NCI-H2196 treated with DMSO at 0.1 percent for 48 hours (cell line): ENCODE results near the gene GRIK3.
"Not testable (repeated sequence)": the region's sequence is repeated elsewhere in the genome, so short reads cannot be mapped to it uniquely, and the experiment has no call there.

ENCODE experiments used
- DNase-seq: peaks from one replicate; lab custom pipeline; 2025; ENCODE audit not compliant: unreplicated experiment; lab: John Stamatoyannopoulos, UW

GRIK3 gene

DNA sequence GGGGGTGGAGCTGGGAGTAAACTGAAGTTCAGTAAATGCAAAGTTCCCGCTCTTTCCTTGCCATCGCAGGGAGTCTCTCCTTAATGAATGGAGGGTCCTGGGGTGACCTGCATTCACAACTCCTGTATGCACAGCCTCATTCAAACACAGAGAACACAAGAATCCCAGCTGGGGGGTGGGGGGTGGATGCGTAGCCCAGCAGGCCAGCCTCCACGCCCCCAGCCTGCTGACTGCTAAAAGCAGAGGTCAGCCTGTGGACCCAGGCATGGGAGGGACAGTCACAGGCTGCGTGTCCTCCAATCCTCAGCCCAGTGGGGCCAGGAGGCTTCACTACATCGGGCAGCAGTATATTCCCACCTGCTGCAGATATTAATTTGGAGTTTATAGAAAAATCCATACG is 263.1 kb downstream of the GRIK3 start:
- DNase-seq = no peak

DNA sequence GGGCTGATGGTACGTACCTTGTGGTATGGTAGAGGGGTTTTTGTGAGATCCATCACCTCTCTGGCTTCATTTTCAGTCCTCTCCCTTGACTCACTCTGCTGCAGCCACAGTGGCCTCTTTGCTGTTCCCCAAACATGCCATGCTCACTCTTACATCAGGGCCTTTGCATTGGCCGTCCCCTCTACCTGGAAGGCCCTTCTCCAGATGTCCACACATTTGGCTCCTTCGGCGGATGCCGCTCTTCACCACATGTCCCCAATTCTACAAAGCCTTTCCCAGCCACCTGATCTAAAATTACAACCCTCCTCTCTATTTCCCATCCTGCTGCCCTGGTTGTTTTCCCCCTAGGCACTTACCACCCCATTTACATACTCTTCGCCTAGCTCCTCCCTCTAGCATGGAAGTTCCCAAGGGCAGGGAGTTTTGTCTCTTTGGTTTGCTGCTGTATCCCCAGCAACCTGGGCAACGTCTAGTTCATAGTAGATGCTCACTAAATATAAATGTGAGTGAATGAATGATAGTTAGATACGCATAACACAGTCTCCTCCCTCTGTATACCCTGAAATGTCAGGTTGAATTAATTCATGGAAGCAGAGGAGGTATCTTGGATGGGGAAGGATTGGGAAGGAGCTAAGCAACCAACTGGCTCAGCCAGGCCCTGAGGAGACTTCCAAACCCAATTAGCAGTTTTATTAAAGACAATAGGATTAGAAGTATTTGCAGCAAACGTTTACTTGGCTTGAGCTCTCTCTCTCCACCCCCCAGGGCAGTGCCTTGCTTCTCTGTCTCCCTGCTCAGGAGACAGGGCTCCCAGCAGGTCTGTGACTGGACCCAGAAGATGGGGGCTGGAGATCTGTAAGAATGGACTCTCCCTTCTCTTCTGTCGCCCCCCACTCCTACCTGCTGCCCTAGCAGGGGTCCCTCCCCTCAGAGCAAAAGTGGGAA is 264.2 kb downstream of the GRIK3 start:
- no peak for DNase-seq

DNA sequence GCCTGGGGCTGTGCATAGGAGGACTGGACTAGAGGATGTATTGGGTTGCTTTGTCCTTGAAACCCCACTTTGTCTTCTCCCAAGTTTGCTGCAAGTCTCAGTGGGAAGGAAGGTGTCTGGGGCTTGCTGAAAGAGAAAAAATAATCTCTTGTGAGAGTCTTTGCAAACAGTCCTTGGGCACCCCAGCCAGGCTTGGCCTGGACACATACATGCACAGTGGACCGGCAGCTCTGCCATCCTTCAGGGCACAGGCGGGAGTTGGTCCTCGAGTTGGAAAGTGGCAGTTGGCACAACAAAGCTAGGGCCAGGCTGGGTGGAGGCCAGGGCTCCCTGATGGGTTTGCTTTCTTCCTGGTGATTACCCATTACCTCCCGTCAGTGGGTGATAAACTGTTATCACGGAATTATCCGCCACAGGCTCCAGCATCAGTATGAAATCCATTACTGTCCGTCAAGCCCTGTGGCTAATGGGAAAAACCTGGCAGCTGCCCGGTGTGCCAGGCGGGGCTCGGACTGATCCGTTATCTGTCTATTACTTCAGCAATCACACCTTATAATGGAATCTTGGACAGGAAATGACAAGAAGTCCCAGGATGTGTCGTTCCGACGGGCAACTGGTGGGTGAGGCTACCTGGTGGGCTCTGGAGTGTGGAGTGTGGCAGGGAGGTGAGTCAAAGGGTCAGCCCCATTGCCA is 265.7 kb downstream of the GRIK3 start:
- DNase-seq = no peak

DNA sequence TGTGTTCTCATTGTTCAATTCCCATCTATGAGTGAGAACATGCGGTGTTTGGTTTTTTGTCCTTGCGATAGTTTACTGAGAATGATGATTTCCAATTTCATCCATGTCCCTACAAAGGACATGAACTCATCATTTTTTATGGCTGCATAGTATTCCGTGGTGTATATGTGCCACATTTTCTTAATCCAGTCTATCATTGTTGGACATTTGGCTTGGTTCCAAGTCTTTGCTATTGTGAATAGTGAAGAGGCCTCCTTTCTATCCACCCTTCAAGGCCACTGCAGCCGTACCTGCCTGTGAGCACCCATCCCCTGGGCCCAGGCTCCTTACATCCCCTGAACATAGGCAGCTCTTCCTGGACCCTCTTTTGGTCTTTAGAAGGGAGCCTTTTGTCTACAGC is 266.9 kb downstream of the GRIK3 start:
- not testable (repeated sequence) for DNase-seq

DNA sequence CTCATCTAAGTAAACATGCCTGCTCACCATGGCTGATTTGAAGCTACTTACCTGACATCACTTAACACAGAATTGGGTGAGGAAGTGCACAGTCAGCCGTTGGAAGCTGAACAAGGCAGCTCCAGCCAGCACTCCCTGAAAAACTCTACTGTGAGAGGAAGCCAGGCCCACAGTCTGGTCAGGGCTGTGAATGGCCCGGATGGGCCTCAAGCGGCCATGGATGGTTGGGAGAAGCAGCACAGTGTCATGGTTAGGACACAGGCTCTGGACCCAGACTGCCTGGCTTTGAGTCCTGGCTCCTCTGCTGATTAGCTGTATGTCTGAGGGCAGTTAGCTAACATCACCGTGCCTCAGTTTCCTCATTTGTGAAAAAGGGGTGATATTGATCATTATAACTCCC is 267.8 kb downstream of the GRIK3 start:
- DNase-seq = no peak

DNA sequence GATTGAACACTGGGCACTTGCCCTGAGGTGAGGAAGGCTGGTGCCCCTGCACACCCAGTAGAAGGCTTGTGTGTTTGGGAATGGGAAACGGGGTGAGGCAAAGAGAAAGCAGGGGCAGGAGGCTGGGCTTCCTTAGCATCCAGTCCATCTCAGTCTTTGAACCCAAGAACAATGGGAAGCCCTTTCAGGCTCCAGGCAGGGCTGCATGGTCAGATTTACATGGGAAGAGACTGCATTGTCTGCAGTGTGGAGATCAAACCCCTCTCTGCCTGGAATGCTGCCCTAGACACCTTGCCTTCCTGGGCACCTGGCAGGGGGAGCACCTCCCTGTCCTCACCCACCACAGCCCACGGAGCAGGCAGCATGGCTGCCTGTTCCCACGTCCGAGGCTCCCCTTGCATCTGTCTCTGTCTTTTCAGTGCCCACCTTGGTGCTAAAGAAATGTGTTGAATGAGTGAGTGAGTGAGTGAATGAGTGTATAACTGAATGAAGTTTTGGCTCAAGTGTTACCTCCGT is 268.5 kb downstream of the GRIK3 start:
- DNase-seq = no peak

DNA sequence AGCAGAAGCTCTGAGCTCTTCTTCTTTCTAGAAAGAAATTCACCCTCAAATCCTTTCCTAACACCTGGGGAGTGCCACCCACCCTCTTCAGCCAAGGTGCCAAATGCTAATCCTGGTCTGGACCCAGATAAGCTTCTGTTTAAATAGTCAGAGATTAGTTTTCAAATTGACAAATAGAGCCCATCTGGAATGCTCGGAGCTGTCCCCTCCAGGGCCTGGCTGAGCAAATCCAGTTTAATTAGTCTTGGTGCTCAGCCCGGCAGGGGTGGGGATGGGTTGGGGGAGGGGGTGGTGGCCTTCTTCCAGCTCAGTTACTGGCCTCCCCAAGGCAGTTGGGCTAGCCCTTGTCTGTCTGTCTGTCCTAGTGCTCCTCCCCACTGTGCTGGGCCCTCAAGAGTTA is 269.5 kb downstream of the GRIK3 start:
- no peak for DNase-seq

DNA sequence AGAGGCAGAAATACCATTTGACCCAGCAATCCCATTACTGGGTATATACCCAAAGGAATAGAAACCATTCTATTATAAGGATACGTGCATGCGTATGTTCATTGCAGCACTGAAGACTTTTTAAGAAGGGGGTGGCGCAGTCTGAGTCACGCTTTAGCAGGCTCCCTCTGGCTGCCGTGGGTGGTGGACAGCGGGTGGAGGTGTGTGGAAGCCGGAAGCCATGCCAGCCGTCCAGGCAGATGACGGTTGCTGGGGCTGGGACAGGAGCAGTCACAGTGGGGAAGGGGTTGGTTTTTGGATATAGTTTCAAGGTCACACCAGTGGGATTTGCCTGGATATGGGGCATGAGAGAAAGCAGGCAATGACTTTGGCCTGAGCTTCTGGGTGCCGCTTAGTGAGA is 270.5 kb downstream of the GRIK3 start:
- no peak for DNase-seq

DNA sequence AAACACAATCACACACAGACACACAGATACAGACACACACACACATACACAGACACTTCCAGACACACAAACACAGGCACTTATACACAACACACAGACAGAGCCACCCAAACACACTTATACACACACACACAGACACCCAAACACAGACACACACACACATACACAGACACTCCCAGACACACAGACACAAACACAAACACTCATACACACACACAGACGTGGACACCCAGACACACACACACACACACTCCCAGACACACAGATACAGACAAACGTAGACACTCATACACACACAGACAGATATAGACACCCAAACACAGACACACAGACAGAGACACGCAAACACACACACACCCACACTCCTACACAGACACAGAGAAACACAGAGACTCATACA is 272.1 kb downstream of the GRIK3 start:
- no peak for DNase-seq

DNA sequence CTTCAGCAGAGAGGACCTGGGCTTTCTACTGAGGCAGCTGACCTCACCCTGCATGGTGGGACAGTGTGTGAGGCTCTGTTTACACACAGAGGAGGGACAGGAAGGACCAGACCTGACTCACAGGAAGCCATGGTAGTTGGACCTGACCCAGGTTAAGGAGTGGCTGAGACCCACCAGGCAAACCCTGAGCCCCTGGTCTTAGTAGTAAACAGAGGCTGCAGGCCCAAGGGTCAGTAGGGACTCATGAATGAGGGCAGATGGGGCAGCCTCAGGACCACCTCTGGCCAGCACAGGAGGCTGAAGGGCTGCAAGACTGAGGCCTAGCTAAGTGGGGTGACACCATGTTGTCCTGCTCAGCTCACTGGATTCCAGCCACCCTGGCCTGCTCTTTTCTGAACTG is 273.2 kb downstream of the GRIK3 start:
- DNase-seq = no peak

DNA sequence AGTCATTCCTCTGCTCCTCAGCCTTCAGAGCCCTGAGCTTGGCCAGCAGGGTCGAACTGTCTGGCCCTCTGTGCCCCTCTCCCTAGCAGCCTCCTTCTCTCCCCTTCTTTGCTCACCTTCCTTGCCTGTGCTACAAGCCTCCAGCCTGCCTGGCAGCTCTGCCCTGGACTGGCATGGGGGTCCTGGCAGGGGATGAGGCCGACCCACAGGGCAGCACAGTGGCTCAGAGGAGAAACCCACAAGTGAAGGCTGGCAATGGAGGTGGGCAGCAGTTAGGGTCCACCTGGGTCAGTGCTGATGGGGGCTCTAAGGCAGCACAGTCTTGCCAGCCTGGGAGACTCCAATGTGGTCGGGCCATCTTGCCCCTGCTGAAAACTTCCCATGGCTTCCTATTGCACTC is 274.2 kb downstream of the GRIK3 start:
- no peak for DNase-seq

DNA sequence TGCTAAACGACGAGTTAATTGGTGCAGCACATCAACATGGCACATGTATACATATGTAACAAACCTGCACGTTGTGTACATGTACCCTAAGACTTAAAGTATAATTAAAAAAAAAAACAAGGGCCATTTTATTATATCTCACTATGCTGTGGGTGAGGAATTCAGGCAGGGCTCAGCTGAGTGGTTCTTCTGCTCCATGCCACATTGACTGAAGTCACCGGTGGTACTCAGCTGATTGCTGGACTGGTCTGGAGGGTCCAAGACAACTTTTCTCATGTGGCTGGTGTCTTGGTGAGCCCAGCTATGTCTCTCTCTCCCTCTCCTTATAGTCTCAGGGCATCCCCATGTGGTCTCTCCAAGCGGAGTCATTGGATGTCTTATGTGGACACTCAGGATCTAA is 275.0 kb downstream of the GRIK3 start:
- no peak for DNase-seq

DNA sequence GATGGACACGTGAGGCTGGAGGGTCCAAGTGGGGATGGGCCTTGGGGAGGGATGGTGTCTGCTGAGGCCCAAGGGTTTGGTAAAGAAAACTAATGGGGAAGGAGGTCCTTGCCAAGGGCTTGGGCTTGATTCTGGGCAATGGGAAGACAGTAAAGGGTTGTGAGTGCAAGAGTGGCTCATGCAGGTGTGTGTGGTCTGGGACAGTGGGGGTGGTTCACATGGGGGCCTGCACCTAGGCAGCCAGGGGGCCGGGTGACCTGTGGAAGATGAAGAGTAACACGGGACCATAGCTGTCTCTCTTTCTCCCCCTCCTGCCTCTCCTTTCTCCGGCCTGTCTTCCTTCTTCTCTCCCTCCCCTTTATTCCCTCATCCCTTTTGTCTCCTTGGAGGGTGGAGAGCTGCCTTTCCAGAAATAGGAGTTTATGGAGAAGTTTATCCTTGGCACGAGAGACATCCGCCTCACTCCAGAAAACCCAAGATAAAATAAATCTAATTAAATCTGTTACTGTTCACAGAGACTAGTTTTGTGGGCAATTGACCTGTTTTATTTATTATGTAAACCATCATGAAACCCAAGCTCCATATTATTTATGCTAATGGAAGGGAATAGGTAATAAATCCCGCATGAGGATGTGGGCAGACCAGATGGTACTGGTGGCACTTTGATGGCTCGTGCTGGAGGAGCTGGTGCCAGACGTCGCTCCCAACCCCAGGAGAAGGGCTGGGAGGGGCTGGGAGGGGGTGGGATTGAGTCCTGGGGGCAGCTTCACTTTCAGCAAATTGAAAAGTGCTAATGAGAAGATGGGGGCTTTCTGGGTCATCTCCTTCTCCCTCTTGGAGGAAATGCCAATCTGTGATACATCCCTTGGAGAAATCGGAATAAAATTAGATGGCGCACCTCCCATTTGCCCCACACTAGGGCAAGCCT is 278.7 kb downstream of the GRIK3 start:
- no peak for DNase-seq

DNA sequence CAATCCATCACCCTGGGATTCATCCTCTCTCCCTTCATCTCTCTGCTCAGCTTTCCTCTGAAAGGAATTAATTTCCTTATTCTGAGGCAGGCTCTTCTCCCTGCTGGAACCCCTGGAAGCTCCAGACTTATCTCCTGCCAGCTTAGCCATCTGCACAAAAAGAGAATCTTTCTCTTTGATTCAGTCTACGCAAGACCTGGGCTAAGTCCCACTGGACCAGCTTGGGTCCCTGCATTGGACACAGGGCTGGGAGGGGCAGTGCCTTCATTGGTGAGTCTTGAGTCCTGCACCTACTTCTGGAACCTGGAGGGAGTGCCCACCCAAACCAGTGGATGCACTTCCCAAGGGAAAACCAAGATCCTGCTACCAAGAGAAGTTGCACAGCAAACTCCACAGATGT is 279.9 kb downstream of the GRIK3 start:
- DNase-seq = no peak

DNA sequence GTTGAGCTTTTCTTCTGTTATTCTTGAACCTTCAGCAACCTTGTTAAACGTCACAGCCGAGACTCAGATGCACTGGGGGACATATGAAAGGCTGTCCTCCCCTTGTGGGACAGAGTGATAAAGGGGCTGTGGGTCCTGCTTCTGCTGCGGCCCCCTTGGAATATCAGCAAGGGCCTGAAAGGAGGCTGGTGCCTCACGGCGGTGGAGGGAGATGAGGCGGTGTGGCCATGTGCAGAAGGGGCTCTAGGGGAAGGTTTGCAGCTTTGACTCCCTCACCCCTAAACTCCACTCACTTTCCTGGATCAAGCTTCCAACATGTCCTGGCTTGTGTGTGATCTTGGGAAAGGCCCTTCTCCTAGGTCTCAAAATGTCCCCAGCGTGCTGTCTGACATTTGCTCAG is 280.9 kb downstream of the GRIK3 start:
- no peak for DNase-seq

DNA sequence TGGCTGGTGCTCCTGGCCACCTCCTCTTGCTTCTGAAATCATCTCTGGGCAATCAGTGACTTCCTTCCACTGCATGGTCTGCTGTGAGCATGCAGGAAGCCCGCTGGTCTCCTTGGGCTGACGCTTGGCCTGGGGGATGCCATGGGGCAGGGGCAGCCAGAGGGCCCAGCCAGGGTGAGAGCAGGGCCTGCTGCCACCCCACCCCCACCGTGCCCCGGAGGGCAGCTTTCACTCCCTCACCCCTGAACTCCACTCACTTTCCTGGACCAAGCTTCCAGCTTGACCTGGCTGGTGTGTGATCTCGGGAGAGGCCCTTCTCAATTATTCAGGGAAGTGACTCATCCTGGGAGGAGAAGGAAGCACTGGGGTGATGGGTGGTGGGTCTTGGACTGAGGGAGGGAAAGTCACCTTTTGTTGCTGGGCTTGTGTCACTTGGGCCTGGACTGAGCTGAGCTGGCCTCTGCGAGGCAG is 281.4 kb downstream of the GRIK3 start:
- DNase-seq = no peak

DNA sequence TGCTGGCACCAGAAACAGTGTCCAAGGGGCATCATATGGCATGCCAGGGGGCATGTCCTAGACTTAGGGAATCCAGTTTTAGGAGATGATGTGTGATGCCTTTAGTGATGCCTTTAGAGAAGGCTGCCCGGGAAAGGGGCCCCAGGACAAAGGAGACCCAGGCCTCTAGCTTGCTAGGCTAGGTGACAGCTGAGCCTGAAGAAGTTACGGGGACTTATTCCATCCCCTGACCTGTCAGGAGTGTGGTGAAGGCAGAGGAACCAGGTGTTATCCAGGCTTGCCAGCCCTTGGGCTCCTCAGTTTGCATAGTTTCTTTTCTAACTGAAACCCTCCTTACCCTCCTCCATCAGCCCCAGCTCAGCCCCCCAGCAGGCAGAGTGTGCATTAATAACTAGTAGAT is 281.9 kb downstream of the GRIK3 start:
- DNase-seq = no peak

DNA sequence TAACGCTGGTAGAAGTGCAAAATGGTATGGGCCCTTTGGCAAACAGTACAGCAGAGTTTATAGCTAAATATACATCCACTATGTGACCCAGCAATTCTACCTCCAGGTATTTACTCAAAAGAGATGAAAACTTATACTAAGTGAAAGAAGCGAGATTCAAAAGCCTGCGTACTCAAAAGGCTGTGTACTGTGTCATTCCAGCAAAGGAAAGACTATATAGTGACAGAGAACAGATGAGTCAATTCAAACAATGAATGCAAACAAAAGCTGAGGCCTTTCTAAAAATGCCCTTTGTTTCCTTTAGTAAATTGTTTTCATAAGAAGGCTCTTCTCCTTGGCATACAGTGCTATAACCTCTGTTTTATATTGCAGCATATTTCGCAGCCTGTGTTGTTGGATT is 282.8 kb downstream of the GRIK3 start:
- DNase-seq = no peak

DNA sequence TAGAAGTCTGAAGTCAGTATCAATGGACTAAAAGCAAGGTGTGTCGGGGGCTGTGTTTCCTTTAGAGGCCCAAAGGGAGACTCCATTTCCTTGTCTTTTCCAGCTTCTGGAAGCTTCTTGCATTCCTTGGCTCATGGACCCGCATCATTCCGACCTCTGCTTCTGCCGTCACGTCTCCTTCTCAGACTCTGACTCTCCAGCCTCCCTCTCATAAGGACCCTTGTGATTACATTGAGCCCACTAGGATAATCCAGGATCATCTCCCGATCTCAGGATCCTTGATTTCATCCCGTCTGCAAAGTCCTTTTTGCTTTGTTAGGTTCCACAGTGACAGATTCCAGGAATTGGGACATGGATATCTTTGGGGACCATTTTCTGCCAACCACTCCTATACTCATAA is 285.8 kb downstream of the GRIK3 start:
- no peak for DNase-seq
